HG03039 (cell line): ENCODE data around the gene COBLL1.

Source experiments
- ATAC-seq: cut with Tn5 transposase; IDR thresholded peaks from one replicate; pipeline ENCODE4 v1.9.1; 2021; ENCODE audit warnings: mild to moderate bottlenecking, moderate library complexity; ENCODE audit not compliant: unreplicated experiment

The COBLL1 gene

DNA sequence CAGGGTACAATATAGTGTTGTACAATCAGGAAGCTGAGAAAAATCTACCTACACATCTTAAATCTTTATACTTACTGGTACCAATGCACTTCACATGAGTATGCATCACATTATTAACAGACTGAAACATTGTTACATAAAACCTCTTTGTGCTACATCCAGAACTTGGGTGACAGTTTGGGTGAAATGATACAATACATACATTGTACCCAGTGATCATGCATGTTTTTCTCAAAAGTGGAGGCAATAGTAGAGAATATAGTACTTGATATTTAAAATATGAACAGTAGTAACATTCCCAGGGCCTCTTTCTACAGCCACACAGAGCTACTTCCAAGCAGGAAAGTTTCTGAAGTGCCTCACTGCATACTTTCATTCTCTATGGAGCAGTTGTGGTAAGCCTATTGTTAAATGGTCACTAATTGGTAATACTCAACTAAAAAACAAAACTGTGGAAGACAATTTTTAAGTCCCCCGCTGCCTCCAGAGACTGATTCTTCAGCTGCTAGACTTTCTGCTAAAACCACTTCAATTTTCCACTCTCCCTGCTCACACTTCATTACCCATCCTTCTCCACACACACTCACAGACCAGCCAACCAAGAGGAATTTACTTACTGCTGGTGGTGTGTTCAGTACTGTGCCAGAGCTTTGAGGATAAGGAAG, 197.5 kb downstream of the COBLL1 start:
- no peak for ATAC-seq

DNA sequence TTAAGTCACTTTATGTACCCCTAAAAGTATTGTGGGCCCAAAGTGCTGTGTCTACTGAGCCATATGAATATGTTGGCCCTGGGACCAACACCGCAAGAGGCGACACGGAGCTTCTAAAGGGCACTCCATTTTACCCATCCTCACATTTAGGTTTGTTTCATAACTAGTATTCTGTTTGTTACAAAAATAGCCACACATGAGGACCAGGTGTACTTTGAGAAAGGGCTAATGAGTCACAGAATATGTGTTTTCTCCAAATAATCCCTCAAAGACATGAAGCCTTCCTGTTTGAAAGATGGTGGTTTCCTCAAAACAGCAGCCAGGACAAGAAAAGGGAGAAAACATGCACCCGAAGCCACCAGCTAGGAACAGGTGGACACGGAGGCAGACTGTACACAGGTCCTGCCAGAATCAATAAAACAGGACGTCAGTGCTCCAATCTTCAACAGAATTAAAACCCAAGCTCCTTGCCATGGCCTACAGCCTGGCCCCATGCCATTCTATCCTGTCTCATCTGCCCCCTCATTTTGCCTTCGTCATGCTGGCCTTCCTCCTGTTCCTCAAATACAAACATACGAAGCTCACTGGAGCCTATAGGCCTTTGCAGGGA, 198.6 kb downstream of the COBLL1 start:
- no peak for ATAC-seq

DNA sequence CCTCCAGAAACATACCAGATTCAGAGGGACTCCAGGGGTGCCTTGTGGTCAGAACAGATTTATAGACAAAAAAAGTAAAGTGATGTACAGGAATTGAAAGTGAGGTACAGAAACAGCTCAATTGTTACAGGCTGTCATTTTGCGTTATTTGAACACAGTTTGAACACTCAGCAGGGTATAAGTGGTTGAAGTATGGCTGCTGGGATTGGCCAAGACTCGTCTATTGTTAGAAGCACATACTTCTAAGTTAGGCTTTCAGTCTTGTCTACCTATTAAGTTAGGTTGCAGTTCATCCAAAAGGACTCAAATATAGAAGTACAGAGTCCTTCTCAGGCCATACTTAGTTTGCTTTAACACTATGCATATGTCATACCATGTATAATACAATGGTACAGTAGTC, 199.4 kb downstream of the COBLL1 start:
- no peak for ATAC-seq
